Prostate gland (tissue), 2 donors: Measurements from ENCODE around the gene TMEM234.

ENCODE experiments used
- CTCF ChIP-seq, 4 experiments: fragments of 200-600 bp in 2 of 4; fragments of 450-650 bp in 2 of 4; sonication (generic) in 2 of 4; IDR thresholded peaks; 1 replicate in 3 of 4; 2 replicates in 1 of 4; pipeline ENCODE4 v1.5.1; 2016 to 2019; ENCODE audit warnings: antibody characterized with exemption in 4 of 4, mild to moderate bottlenecking in 2 of 4, moderate library complexity in 2 of 4
- POLR2A ChIP-seq: fragments of 450-650 bp; IDR thresholded peaks from one replicate; pipeline ENCODE4 v1.6.1; 2016; ENCODE audit warnings: antibody characterized with exemption, mild to moderate bottlenecking
- POLR2AphosphoS5 ChIP-seq: sonication (generic); formaldehyde crosslinking; IDR thresholded peaks from one replicate; pipeline ENCODE4 v1.6.1; 2017; ENCODE audit warnings: antibody characterized with exemption

GRCh38 chr1:32199717-32200072 is 22.5 kb downstream of the TMEM234 start:
- TF ChIP-seq CTCF (IDR thresholded peaks at IDR 0.05) (no peak), POLR2A (no peak), POLR2AphosphoS5 (no peak)
